Measurements from ENCODE around the gene SLC37A3.

- no peak for TF ChIP-seq CTCF (conservative IDR thresholded peaks at IDR 0.05 in 1 of 2, IDR thresholded peaks at IDR 0.05 in 1 of 2; ENCODE audit: extremely low read depth in 1 of 2, insufficient read depth in 1 of 2, low read depth in 1 of 2, low read length in 2 of 2)
- no peak for TF ChIP-seq EZH2 (IDR thresholded peaks at IDR 0.05; ENCODE audit: borderline replicate concordance, low read length)
These were observed 86.0 kb downstream of the SLC37A3 start for GRCh38 chr7:140312141-140312846.

Measured in mammary epithelial cell (primary cell).